NCI-H1105 treated with DMSO at 0.1 percent for 48 hours (cell line): Measurements from ENCODE around the gene NFIB.

Experiments used
- DNase-seq: peaks from one replicate; lab custom pipeline; 2025; lab: John Stamatoyannopoulos, UW

The NFIB gene

GRCh38 chr9:14313951-14314423, at the start of gene NFIB:
Gene NFIB (minus strand): TSS chr9:14314141. CDS start chr9:14313511, 630 bp downstream.
- no peak for DNase-seq

DNA sequence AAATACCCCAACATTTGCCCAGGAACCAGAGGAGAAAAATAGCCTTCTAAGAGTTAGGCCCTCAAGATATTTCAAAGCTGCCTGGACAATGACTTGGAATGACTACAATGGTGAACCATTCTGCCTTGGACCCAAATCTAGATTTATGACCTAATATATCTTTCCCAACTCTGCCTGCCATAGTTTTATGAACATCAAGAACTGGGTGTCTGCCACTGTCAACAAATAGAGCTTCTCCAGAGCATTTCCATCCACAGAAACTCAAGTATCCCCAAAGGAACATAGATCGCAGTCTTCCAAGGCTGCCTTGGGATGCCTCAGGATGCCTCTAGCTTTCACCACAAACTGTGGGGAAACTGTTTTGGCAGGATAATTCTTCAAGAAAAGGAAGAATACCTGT, 48.2 kb upstream of the NFIB start:
- no peak for DNase-seq

GRCh38 chr9:14361074-14361473, 47.1 kb upstream of the NFIB start:
- DNase-seq: no peak

DNA sequence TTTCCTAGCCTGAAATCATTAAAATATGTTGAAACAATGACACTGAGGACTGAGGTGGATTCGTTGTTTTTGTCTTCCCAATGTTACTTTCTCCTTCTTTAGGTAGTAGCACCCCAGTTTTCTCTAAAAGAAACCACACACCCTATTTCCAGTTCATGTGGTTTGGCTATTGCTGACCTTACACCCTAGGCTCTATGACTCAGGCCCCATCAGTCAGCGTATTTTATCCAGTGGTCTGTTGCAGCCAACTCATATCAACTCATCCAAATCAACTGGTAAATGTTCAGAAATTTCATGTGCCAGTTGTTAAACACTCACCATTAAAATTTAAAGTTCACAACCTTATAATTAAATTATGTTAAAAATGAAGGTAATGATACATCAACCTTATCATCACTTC, 44.6 kb upstream of the NFIB start:
- DNase-seq: no peak

DNA sequence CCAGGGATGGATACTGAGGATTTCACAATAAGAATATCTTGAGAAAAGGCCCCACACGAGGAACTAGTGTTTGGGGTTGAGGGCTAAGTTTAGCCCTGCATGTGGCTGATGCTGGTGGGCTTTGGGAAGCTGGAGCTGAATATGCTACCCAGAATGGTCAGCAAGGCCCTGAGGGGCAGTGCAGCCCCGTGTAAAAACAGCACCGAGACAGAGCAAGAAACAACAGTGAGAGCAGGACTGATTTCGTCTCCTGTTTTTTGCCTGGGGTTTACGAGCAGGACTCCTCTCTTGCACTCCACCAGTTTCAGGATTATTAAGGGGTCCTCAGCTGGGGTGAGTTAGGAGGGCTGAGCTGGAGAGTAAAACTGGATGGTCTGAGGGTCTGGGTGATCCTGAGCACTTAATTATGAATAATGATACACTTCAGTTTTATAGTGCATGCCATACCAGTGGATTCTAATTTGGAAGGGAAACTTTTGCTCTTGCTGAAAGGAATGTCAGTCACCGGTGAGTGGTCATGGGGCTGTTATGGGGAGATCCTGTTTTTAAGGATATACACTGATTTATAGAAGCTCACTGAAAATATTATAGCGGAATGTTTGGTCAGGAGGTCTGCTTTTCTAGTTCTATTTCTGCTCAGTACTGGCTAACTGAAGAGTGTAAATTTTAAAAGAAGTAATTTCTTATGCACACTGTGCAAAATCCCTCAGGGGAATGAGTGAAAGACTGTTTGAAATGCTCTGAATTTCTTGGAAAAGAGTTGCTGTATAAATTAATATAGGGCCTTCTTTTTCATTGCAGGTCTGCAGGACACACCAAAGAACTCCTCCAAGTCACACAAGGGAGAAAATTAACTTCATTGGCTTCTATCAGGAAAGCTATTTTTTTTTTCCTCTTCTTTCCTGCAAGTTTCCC, 42.7 kb upstream of the NFIB start:
- no peak for DNase-seq

GRCh38 chr9:14354201-14354600, 40.3 kb upstream of the NFIB start:
- DNase-seq: no peak

GRCh38 chr9:14353222-14354056, 39.5 kb upstream of the NFIB start:
- no peak for DNase-seq

- DNase-seq: no peak
These were observed 38.6 kb upstream of the NFIB start for GRCh38 chr9:14352503-14352902.

- no peak for DNase-seq
These were observed 37.4 kb upstream of the NFIB start for GRCh38 chr9:14351221-14351836.

DNA sequence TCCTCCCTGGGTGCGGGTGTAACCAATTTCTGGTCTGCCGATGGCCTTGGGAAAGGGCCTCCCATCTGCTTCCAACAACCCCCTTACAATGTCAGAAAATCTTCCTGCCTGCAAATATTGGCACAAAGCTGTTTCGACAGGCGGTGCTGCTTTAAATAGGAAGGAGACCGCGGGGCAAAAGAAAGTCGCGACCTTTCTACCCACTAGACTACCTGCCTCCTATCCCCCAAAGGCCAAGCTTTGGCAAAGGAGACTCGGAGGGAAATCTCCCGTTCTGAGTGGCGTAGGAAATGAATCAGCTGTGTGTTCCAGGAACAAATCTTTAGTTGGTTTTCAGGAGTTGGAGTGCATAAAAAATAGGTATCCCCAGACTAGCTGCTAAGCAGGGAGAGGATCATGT, 36.8 kb upstream of the NFIB start:
- DNase-seq: no peak

DNA sequence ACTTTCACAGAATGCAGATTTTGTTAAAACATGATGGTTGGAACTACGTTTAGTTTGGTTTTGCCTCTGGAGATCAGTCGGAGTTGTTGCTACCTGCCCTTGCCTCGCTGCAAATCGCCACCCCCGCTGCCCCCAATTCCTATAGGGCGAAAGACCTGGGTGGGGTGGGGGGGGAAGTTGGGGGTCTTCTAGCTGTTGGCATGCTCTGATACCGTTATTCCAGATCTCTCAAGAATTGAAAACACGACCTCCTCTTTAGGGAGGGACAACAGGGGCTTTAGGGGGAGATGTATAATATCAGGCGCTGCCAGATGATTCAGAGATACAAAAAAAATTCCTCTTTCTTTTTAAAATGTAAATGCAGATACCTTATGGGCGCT, 36.4 kb upstream of the NFIB start:
- no peak for DNase-seq

GRCh38 chr9:14349447-14350348, 35.8 kb upstream of the NFIB start:
- DNase-seq: no peak

DNA sequence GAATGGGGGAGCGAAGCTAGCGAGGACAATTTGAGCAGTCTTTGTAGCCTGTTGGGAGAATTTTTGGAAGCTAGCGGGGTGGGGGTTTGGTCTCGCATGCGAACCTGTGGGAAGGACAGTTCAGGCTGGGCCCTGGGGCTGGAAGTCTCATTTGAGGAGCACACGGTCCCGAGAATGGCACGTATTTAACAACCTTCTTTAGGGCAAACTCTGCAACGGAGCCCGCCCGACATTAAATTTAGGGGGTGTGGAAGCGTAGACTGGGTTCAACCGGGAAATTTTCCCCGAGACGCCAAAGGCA, 35.2 kb upstream of the NFIB start:
- no peak for DNase-seq

DNA sequence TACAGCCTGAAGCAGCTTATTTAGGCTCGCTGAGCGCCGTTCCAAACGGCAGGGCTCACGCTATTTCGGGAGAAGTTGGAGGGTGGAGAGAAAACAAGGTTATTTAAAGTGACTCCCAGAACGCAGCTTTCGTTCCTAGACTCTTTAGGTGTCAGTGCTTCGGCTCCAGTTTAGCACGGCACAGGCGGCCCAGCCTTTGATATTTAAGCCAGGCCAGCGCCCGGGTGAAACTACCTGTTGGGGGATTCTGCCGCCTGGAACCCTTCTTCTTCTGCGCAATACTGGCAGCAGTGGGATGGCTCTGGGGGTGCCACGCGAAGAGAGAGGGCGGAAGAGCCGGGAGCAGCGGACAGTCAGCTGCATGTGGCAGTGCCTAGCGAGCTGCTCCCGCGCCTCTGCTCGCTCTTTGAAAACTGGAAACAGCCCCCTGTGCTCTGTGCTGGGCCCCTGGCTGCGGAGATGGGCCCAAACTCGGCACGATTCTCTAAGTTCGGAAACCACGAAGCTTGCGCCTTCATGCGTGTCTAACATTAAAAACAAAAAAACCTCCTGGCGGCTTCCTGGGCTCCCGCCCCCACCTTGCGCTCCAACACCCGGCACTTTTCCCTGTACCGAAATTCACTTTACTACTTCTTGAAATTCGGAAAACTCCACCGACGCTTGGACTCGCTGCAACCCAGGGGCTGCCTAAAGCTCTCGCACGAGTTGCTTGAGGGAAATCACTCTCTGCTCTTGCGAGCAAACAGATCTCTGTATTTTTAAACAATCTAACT, 34.6 kb upstream of the NFIB start:
- DNase-seq: no peak

GRCh38 chr9:14348123-14348372, 34.1 kb upstream of the NFIB start:
- no peak for DNase-seq

GRCh38 chr9:14347406-14348122, 33.6 kb upstream of the NFIB start:
- DNase-seq: no peak

- no peak for DNase-seq
These were observed 33.0 kb upstream of the NFIB start for GRCh38 chr9:14346811-14347405.

DNA sequence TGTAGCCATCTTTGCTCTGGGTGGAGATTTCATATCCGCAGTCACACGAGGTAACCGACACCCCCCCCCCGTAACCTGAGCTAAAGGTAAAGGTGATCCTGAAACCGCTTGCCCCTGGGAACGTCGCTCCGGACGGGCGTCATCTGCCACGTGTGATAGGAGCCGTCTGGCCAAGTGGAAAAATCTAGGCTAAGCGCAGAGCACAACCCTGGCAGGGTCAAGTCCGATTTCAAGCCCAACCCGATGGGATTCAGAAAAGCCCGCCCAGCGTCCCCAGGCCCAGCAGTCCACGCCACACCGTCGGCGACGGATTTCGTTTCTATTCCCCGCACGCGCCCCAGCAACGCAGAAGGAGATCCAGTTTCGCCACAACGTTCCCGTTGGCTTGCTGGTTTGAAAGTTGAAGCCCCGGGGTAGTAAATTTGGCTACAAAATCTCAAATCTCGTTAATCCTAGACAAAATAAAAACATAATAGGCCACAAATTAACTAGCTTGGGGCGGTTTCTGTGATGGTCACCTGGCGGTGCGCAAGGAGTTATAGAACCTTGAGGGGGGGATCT, 32.4 kb upstream of the NFIB start:
- DNase-seq: no peak

DNA sequence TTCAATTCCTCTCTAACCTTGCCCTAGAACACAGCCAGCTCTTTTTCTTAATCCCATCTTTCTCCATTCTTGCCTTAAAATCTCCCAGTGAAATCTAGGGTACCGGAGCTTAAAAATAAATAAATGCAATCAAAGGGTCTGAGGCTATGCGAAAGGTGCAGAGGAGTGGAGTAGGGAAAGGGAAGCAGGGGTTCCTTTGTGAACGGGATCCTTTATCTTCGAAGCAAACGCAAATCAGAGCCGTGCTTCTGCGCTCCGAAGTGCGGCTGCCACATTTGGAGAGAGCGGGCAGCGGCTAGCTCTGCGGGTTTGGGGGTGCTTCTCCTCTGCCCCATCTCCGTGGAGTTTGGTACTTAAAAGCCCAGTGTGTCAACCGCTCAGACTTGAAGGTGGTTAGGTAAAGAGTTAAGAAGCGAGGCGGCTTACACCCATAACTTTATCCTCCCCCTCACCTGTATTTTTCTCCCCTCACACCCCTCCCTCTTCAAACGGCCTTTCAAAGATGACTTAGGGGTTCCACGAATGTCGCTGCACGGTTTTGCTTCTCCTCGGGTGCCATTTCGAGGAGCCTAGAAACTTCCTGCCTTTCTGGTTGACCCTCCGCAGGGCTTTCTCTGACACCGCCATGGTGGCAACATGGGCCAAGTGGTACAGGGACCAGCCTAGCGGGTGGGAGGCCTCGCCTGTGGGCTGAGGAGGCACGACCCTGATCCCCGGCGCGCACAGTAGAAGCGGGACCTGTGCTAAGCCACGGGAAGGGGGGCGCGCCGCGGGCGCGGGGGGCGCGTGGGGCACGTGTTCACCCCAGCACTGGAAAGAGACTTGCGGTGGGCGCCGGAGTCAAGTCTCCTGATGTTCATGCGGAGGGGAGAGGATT, 31.7 kb upstream of the NFIB start:
- DNase-seq: no peak
